Measurements from ENCODE around the gene FBXO10. TPM values are rescaled to one million over a fixed set of nuclear protein-coding genes. Genes with fewer than 3 reads are reported as not detected.
"Not testable (repeated sequence)": the region's sequence is repeated elsewhere in the genome, so short reads cannot be mapped to it uniquely, and the experiment has no call there.

Gene FBXO10
- total RNA-seq, 4 donors from 2014 or later = 49.8 to 62.2 (median 53.5) TPM

DNA sequence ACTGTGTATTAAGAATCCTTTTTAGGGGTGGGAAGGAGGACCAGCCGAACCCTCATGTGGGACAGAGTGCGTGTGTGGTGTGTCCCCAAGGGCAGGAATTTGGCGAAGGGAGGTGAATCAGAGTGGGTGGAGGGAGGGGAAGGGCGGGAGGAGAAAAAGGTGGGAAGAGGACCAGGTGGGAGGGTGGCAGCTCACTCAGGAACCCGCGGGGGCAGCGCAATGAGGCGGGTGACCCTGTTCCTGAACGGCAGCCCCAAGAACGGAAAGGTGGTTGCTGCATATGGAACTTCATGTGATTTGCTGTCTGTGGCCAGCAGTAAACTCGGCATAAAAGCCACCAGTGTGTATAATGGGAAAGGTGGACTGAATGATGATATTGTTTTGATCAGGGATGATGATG is 99.2 kb downstream of the FBXO10 start:
- Histone ChIP-seq H3K27ac (no peak overlapping the region), H3K27me3 (no peaks in the 10 kb centered on the region), H3K9me3 (peaks cover 0 to 7% (median 0%) of the 10 kb centered on the region in 3 donors), H3K4me1 (no peaks in the 10 kb centered on the region), H3K4me3 (no peak overlapping the region), H3K36me3 (no peaks in the 10 kb centered on the region)
- intact Hi-C loops (cut with DNase I; ENCODE audit: low total_unique reads) = no loop called here
- TF ChIP-seq, protein P1, sequence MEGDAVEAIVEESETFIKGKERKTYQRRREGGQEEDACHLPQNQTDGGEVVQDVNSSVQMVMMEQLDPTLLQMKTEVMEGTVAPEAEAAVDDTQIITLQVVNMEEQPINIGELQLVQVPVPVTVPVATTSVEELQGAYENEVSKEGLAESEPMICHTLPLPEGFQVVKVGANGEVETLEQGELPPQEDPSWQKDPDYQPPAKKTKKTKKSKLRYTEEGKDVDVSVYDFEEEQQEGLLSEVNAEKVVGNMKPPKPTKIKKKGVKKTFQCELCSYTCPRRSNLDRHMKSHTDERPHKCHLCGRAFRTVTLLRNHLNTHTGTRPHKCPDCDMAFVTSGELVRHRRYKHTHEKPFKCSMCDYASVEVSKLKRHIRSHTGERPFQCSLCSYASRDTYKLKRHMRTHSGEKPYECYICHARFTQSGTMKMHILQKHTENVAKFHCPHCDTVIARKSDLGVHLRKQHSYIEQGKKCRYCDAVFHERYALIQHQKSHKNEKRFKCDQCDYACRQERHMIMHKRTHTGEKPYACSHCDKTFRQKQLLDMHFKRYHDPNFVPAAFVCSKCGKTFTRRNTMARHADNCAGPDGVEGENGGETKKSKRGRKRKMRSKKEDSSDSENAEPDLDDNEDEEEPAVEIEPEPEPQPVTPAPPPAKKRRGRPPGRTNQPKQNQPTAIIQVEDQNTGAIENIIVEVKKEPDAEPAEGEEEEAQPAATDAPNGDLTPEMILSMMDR (IDR thresholded peaks at IDR 0.05 in 4 of 5, conservative IDR thresholded peaks at IDR 0.05 in 1 of 5) = no peak
- no peak for TF ChIP-seq POLR2A (IDR thresholded peaks at IDR 0.05)
- in situ Hi-C loops (cut with MboI; ENCODE audit: low sequenced_read_pairs in 4 of 4) = loop anchor here in 1 of 4 donors (10.0 kb wide), 1 partner anchor 108 kb away; no protein-coding TSS in a partner anchor
- DNase-seq (no peak), ATAC-seq (no peak)

GRCh38 chr9:37474438-37474837 is 101.7 kb downstream of the FBXO10 start:
- ATAC-seq = no peak
- TF ChIP-seq, protein P1 (IDR thresholded peaks at IDR 0.05 in 4 of 5, conservative IDR thresholded peaks at IDR 0.05 in 1 of 5) = no peak
- no peak for TF ChIP-seq POLR2A (IDR thresholded peaks at IDR 0.05)
- no peaks in the 10 kb centered on the region for H3K4me1 ChIP-seq
- intact Hi-C loops (cut with DNase I; ENCODE audit: low total_unique reads) = no loop called here
- no peaks in the 10 kb centered on the region for H3K36me3 ChIP-seq
- no peak for DNase-seq
- in situ Hi-C loops (cut with MboI; ENCODE audit: low sequenced_read_pairs in 4 of 4) = loop anchor here in 2 of 4 donors (10.0 to 25.0 kb wide), 2 partner anchors 110 to 588 kb away; partner anchors contain the start of gene SHB (in 1 of the 2)
- H3K9me3 ChIP-seq = peaks cover 0 to 7% (median 0%) of the 10 kb centered on the region in 3 donors
- no peak overlapping the region for H3K4me3 ChIP-seq
- no peak overlapping the region for H3K27ac ChIP-seq
- no peaks in the 10 kb centered on the region for H3K27me3 ChIP-seq

DNA sequence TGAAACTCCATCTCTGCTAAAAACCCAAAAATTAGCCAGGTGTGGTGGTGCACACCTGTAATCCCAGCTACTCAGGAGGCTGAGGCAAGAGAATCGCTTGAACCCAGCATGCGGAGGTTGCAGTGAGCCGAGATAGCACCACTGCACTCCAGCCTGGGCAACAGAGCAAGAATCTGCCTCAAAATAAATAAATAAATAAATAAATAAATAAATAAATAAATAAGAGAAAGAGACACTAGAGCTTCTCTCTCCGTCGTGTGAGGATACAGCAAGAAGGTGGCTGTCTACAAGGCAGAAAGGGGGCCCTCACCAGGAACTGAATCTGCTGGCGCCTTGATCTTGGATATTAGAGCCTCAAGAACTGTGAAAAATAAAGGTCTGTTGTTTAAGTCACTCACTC is 102.2 kb downstream of the FBXO10 start:
- H3K27ac ChIP-seq; DNase-seq; H3K9me3 ChIP-seq; H3K27me3 ChIP-seq; ATAC-seq; H3K4me1 ChIP-seq; H3K4me3 ChIP-seq; intact Hi-C loops (cut with DNase I; ENCODE audit: low total_unique reads); H3K36me3 ChIP-seq: not testable (repeated sequence)
- in situ Hi-C loops (cut with MboI; ENCODE audit: low sequenced_read_pairs in 4 of 4) = loop anchor here in 2 of 4 donors (10.0 to 25.0 kb wide), 2 partner anchors 111 to 588 kb away; partner anchors contain the start of gene SHB (in 1 of the 2)

DNA sequence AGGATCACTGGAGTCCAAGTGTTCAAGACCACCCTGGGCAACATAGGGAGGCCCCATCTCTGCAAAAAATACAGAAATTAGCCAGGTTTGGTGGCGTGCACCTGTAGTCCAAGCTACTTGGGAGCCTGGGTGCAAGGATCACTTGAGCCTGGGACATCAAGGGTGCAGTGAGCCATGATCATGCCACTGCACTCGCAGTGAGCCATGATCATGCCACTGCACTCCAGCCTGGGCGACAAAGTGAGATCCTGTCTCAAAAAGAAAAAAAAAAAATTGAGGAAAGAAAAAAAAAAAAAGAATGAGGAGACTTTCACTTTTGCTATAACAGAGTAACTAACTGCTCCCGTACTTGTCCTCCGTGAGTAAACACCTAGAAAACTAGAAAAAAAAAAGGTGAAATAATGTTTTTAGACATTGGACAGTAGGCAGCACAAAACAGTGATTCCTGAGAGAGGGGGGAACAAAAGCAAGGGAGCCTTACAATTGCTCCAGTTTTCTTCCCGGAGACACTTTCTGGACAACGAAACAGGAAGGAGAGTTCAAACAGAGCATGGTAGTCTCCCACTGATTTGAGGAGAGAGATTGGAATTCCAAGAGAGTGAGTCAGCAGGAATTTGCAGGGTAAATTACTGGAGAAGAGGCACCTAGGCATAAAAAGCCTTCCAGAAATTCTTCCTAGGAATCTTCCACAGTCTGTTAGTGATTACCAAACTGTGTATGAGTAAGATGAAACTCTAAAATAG is 104.1 kb downstream of the FBXO10 start:
- TF ChIP-seq, protein P1 (IDR thresholded peaks at IDR 0.05 in 4 of 5, conservative IDR thresholded peaks at IDR 0.05 in 1 of 5) = no peak
- no peak for TF ChIP-seq POLR2A (IDR thresholded peaks at IDR 0.05)
- intact Hi-C loops (cut with DNase I; ENCODE audit: low total_unique reads) = no loop called here
- ATAC-seq = peak in 1 of 2 donors; percentile 68
- Histone ChIP-seq H3K27ac (peak overlapping the region; percentile 24 to 63 (median 54)), H3K9me3 (peaks cover 0 to 7% (median 0%) of the 10 kb centered on the region in 3 donors), H3K27me3 (no peaks in the 10 kb centered on the region), H3K4me3 (peak overlapping the region; percentile 2 to 39 (median 30)), H3K4me1 (peaks cover 0 to under 1% of the 10 kb centered on the region in 2 donors), H3K36me3 (no peaks in the 10 kb centered on the region)
- in situ Hi-C loops (cut with MboI; ENCODE audit: low sequenced_read_pairs in 4 of 4) = loop anchor here in 2 of 4 donors (10.0 to 25.0 kb wide), 2 partner anchors 113 to 590 kb away; partner anchors contain the start of gene SHB (in 1 of the 2)
- no peak for DNase-seq

DNA sequence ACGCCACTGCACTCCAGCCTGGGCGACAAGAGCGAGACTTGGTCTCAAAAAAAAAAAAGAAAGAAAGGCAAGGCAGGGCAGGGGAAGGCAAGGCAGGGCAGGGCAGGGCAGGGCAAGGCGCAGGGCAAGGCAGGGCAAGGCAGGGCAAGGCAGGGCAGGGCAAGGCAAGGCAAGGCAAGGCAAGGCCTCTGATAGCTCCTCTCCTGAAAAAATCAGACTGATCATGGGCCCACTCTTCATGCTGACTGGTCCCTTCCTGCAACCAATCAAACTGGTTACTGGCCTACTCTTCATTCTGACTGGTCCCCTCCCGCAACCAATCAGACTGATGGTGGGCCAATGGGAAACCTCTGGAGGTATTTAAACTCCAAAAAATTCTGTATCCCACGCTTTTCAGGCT is 107.6 kb downstream of the FBXO10 start:
- H3K4me3 ChIP-seq = no peak overlapping the region
- H3K4me1 ChIP-seq = peaks cover 9 to 16% of the 10 kb centered on the region in 2 donors
- DNase-seq = no peak
- H3K9me3 ChIP-seq = no peaks in the 10 kb centered on the region
- no peaks in the 10 kb centered on the region for H3K36me3 ChIP-seq
- no peaks in the 10 kb centered on the region for H3K27me3 ChIP-seq
- no peak overlapping the region for H3K27ac ChIP-seq
- in situ Hi-C loops (cut with MboI; ENCODE audit: low sequenced_read_pairs in 4 of 4) = loop anchor here in 2 of 4 donors (10.0 to 25.0 kb wide), 3 partner anchors 54 to 594 kb away; partner anchors contain the start of genes SHB (in 1 of the 2) and TOMM5 (in 1 of the 2)
- intact Hi-C loops (cut with DNase I; ENCODE audit: low total_unique reads) = loop anchor here (5.0 to 10.0 kb wide), 3 partner anchors 109 to 629 kb away; partner anchors contain the start of genes FBXO10 and ZCCHC7
- TF ChIP-seq, protein P1 (IDR thresholded peaks at IDR 0.05 in 4 of 5, conservative IDR thresholded peaks at IDR 0.05 in 1 of 5) = no peak
- TF ChIP-seq POLR2A (IDR thresholded peaks at IDR 0.05) = no peak
- no peak for ATAC-seq

GRCh38 chr9:37467530-37467929 is 108.7 kb downstream of the FBXO10 start:
- not testable (repeated sequence) for H3K4me3 ChIP-seq, H3K9me3 ChIP-seq, ATAC-seq, DNase-seq, H3K36me3 ChIP-seq, H3K27ac ChIP-seq, H3K27me3 ChIP-seq
- in situ Hi-C loops (cut with MboI; ENCODE audit: low sequenced_read_pairs in 4 of 4) = loop anchor here in 2 of 4 donors (10.0 to 25.0 kb wide), 3 partner anchors 53 to 595 kb away; partner anchors contain the start of genes SHB (in 1 of the 2) and TOMM5 (in 1 of the 2)
- peaks cover 19 to 26% of the 10 kb centered on the region in 2 donors for H3K4me1 ChIP-seq
- intact Hi-C loops (cut with DNase I; ENCODE audit: low total_unique reads) = loop anchor here (5.0 to 10.0 kb wide), 3 partner anchors 110 to 630 kb away; partner anchors contain the start of genes FBXO10 and ZCCHC7

Measured in gastrocnemius medialis (tissue), 4 donors.